ENCODE results near the gene SUPT7L.

SUPT7L gene

DNA sequence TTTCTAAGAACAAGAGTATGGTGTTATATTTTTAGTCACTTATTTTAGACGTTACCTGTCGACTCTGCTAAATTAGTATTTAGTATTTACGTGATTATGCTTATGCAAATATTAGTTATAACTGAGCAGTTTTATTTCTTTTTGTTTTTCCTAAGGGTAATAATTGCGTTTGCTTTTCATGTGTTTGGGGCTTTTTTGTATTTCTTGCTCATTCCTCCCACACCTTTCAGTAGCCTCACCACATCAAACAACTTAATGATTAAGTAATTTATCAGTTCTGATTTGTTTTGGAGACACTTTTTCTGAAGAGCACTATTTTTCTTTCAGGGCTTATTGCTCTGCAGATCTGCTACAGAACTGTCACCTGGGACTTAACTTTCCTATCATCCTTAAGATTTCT lies 7.8 kb upstream of the SUPT7L start:
- no peak for DNase-seq (ENCODE audit: low read depth in 2 of 2)
- no peak for TF ChIP-seq CTCF (IDR thresholded peaks at IDR 0.05; ENCODE audit: low read depth, low read length)
- no peak overlapping the region for H3K4me3 ChIP-seq (replicated peaks in 1 of 2; ENCODE audit: low read depth in 2 of 2, low read length in 2 of 2)

- TF ChIP-seq CTCF (IDR thresholded peaks at IDR 0.05; ENCODE audit: low read depth, low read length), result no peak
- no peak overlapping the region for H3K4me3 ChIP-seq (replicated peaks in 1 of 2; ENCODE audit: low read depth in 2 of 2, low read length in 2 of 2)
- DNase-seq (ENCODE audit: low read depth in 2 of 2), result no peak
Measured at GRCh38 chr2:27667446-27667845, 4.0 kb upstream of the SUPT7L start.

- TF ChIP-seq CTCF (IDR thresholded peaks at IDR 0.05; ENCODE audit: low read depth, low read length), result no peak
- peak overlapping the region; percentile 96 to 98 for H3K4me3 ChIP-seq (replicated peaks in 1 of 2; ENCODE audit: low read depth in 2 of 2, low read length in 2 of 2)
- no peak for DNase-seq (ENCODE audit: low read depth in 2 of 2)
Measured at GRCh38 chr2:27664622-27665363, 1.4 kb upstream of the SUPT7L start.

GRCh38 chr2:27664154-27664574 lies 750 bp upstream of the SUPT7L start:
- peak; percentile 4 for TF ChIP-seq CTCF (IDR thresholded peaks at IDR 0.05; ENCODE audit: low read depth, low read length)
- no peak for DNase-seq (ENCODE audit: low read depth in 2 of 2)
- H3K4me3 ChIP-seq (replicated peaks in 1 of 2; ENCODE audit: low read depth in 2 of 2, low read length in 2 of 2), result peak overlapping the region; percentile 96 to 98

GRCh38 chr2:27661371-27661770 lies 2.0 kb downstream of the SUPT7L start:
- DNase-seq (ENCODE audit: low read depth in 2 of 2), result no peak
- no peak overlapping the region for H3K4me3 ChIP-seq (replicated peaks in 1 of 2; ENCODE audit: low read depth in 2 of 2, low read length in 2 of 2)
- TF ChIP-seq CTCF (IDR thresholded peaks at IDR 0.05; ENCODE audit: low read depth, low read length), result no peak

- peak; percentile 45 to 78 for DNase-seq (ENCODE audit: low read depth in 2 of 2)
- no peak overlapping the region for H3K4me3 ChIP-seq (replicated peaks in 1 of 2; ENCODE audit: low read depth in 2 of 2, low read length in 2 of 2)
- TF ChIP-seq CTCF (IDR thresholded peaks at IDR 0.05; ENCODE audit: low read depth, low read length), result no peak
Measured at GRCh38 chr2:27655155-27655951, 8.1 kb downstream of the SUPT7L start.

Measured in cardiac fibroblast (primary cell).